Measurements from ENCODE around the gene ZNF556. TPM values are rescaled to one million over a fixed set of nuclear protein-coding genes. Genes with fewer than 3 reads are reported as not detected.
A peak's percentile ranks its signal among the peaks of the same experiment; 100 is the strongest.

The ZNF556 gene
- total RNA-seq, 1 donor: not detected

GRCh38 chr19:2840794-2841791 lies 26.0 kb upstream of the ZNF556 start, which contains the start of gene ZNF555:
ZNF555 (plus strand) TSS chr19:2841475; CDS start chr19:2841573, 98 bp downstream.
- Histone ChIP-seq H3K27me3 (ENCODE audit: insufficient read depth, low read length) (no peaks in the 10 kb centered on the region), H3K27ac (ENCODE audit: low read depth, low read length) (peak within 1 kb of the TSS; percentile 60), H2AFZ (ENCODE audit: low read length) (peak within 1 kb of the TSS; percentile 92), H3K4me3 (ENCODE audit: insufficient read depth, low read length) (peak within 1 kb of the TSS; percentile 92), H3K79me2 (ENCODE audit: insufficient read depth, low read length) (peaks cover 36% of the 10 kb centered on the region), H4K20me1 (ENCODE audit: insufficient read depth, low read length) (peaks cover 4% of the 10 kb centered on the region), H3K4me2 (ENCODE audit: insufficient read depth, low read length) (peak within 1 kb of the TSS; percentile 91), H3K4me1 (ENCODE audit: insufficient read depth, low read length) (peaks cover 7% of the 10 kb centered on the region), H3K36me3 (ENCODE audit: insufficient read depth, low read length) (peaks cover 4% of the 10 kb centered on the region), H3K9me3 (ENCODE audit: low read depth, low read length) (no peaks in the 10 kb centered on the region)
- TF ChIP-seq CTCF (IDR thresholded peaks at IDR 0.05; ENCODE audit: extremely low read depth, low read depth, low read length): peak; percentile 22
- peak; percentile 100 for DNase-seq (ENCODE audit: insufficient read length, low spot score, missing footprints)

- peak; percentile 75 for DNase-seq (ENCODE audit: insufficient read length, low spot score, missing footprints)
- Histone ChIP-seq H4K20me1 (ENCODE audit: insufficient read depth, low read length) (peaks cover 4% of the 10 kb centered on the region), H3K4me2 (ENCODE audit: insufficient read depth, low read length) (peak overlapping the region; percentile 91), H3K4me3 (ENCODE audit: insufficient read depth, low read length) (peak overlapping the region; percentile 92), H3K9me3 (ENCODE audit: low read depth, low read length) (no peaks in the 10 kb centered on the region), H2AFZ (ENCODE audit: low read length) (peak overlapping the region; percentile 20), H3K27me3 (ENCODE audit: insufficient read depth, low read length) (no peaks in the 10 kb centered on the region), H3K27ac (ENCODE audit: low read depth, low read length) (no peak overlapping the region), H3K79me2 (ENCODE audit: insufficient read depth, low read length) (peaks cover 44% of the 10 kb centered on the region), H3K4me1 (ENCODE audit: insufficient read depth, low read length) (peaks cover 7% of the 10 kb centered on the region), H3K36me3 (ENCODE audit: insufficient read depth, low read length) (peaks cover 4% of the 10 kb centered on the region)
- TF ChIP-seq CTCF (IDR thresholded peaks at IDR 0.05; ENCODE audit: extremely low read depth, low read depth, low read length): no peak
Measured at GRCh38 chr19:2841855-2842574, 25.1 kb upstream of the ZNF556 start.

- no peaks in the 10 kb centered on the region for H3K27me3 ChIP-seq (ENCODE audit: insufficient read depth, low read length)
- TF ChIP-seq CTCF (IDR thresholded peaks at IDR 0.05; ENCODE audit: extremely low read depth, low read depth, low read length): no peak
- H4K20me1 ChIP-seq (ENCODE audit: insufficient read depth, low read length): peaks cover 4% of the 10 kb centered on the region
- no peaks in the 10 kb centered on the region for H3K9me3 ChIP-seq (ENCODE audit: low read depth, low read length)
- H3K27ac ChIP-seq (ENCODE audit: low read depth, low read length): no peak overlapping the region
- peaks cover 7% of the 10 kb centered on the region for H3K4me1 ChIP-seq (ENCODE audit: insufficient read depth, low read length)
- no peak overlapping the region for H3K4me3 ChIP-seq (ENCODE audit: insufficient read depth, low read length)
- no peak for DNase-seq (ENCODE audit: insufficient read length, low spot score, missing footprints)
- peaks cover 63% of the 10 kb centered on the region for H3K79me2 ChIP-seq (ENCODE audit: insufficient read depth, low read length)
- H3K4me2 ChIP-seq (ENCODE audit: insufficient read depth, low read length): no peak overlapping the region
- no peak overlapping the region for H2AFZ ChIP-seq (ENCODE audit: low read length)
- peaks cover 4% of the 10 kb centered on the region for H3K36me3 ChIP-seq (ENCODE audit: insufficient read depth, low read length)
Measured at GRCh38 chr19:2845107-2845506, 22.0 kb upstream of the ZNF556 start.

Data from osteoblast (primary cell).